ENCODE measurements around the gene IQCH.

IQCH gene

GRCh38 chr15:67380921-67381320 is 126.3 kb downstream of the IQCH start:
- TF ChIP-seq CTCF (IDR thresholded peaks at IDR 0.05): no peak

GRCh38 chr15:67381416-67382045 is 126.9 kb downstream of the IQCH start:
- TF ChIP-seq CTCF (IDR thresholded peaks at IDR 0.05): no peak
- H3K27me3 ChIP-seq: peaks cover 15% of the 10 kb centered on the region
- no peak overlapping the region for H3K4me3 ChIP-seq (ENCODE audit: low read depth in 1 of 2, low read length in 1 of 2)
- no peaks in the 10 kb centered on the region for H3K9me3 ChIP-seq
- no peak overlapping the region for H3K27ac ChIP-seq
- H3K4me1 ChIP-seq (ENCODE audit: control insufficient read depth in 1 of 2, insufficient read depth in 1 of 2, low read depth in 1 of 2, low read length in 1 of 2): no peaks in the 10 kb centered on the region
- no peaks in the 10 kb centered on the region for H3K36me3 ChIP-seq

More at GRCh38 chr15:67380921-67381320, 126.3 kb downstream of the IQCH start:
- H3K27ac ChIP-seq: no peak overlapping the region
- no peaks in the 10 kb centered on the region for H3K36me3 ChIP-seq
- peaks cover 11% of the 10 kb centered on the region for H3K27me3 ChIP-seq
- no peak overlapping the region for H3K4me3 ChIP-seq (ENCODE audit: low read depth in 1 of 2, low read length in 1 of 2)
- no peaks in the 10 kb centered on the region for H3K4me1 ChIP-seq (ENCODE audit: control insufficient read depth in 1 of 2, insufficient read depth in 1 of 2, low read depth in 1 of 2, low read length in 1 of 2)
- no peaks in the 10 kb centered on the region for H3K9me3 ChIP-seq

GRCh38 chr15:67382723-67383122 is 128.1 kb downstream of the IQCH start:
- Histone ChIP-seq H3K4me1 (ENCODE audit: control insufficient read depth in 1 of 2, insufficient read depth in 1 of 2, low read depth in 1 of 2, low read length in 1 of 2) (no peaks in the 10 kb centered on the region), H3K27ac (no peak overlapping the region), H3K9me3 (no peaks in the 10 kb centered on the region), H3K4me3 (ENCODE audit: low read depth in 1 of 2, low read length in 1 of 2) (no peak overlapping the region), H3K36me3 (no peaks in the 10 kb centered on the region), H3K27me3 (peaks cover 21% of the 10 kb centered on the region)
- TF ChIP-seq CTCF (IDR thresholded peaks at IDR 0.05): no peak

- TF ChIP-seq CTCF (IDR thresholded peaks at IDR 0.05): no peak
- no peaks in the 10 kb centered on the region for H3K4me1 ChIP-seq (ENCODE audit: control insufficient read depth in 1 of 2, insufficient read depth in 1 of 2, low read depth in 1 of 2, low read length in 1 of 2)
- no peak overlapping the region for H3K4me3 ChIP-seq (ENCODE audit: low read depth in 1 of 2, low read length in 1 of 2)
- no peak overlapping the region for H3K27ac ChIP-seq
- peaks cover 29% of the 10 kb centered on the region for H3K27me3 ChIP-seq
- H3K9me3 ChIP-seq: no peaks in the 10 kb centered on the region
- H3K36me3 ChIP-seq: no peaks in the 10 kb centered on the region
Measured at GRCh38 chr15:67383899-67384298, 129.3 kb downstream of the IQCH start.

GRCh38 chr15:67384761-67385160 is 130.2 kb downstream of the IQCH start:
- Histone ChIP-seq H3K27ac (no peak overlapping the region), H3K27me3 (peaks cover 29% of the 10 kb centered on the region), H3K4me1 (ENCODE audit: control insufficient read depth in 1 of 2, insufficient read depth in 1 of 2, low read depth in 1 of 2, low read length in 1 of 2) (no peaks in the 10 kb centered on the region), H3K4me3 (ENCODE audit: low read depth in 1 of 2, low read length in 1 of 2) (no peak overlapping the region), H3K9me3 (no peaks in the 10 kb centered on the region), H3K36me3 (no peaks in the 10 kb centered on the region)
- no peak for TF ChIP-seq CTCF (IDR thresholded peaks at IDR 0.05)

All from neutrophil (primary cell).